Neural cell (in vitro differentiated cells): ENCODE results near the gene COL13A1. TPM values are rescaled to one million over a fixed set of nuclear protein-coding genes. Genes with fewer than 3 reads are reported as not detected.

Source experiments
- H2AFZ ChIP-seq: fragments of 200-600, 300-800 bp; sonication (generic), shearing (Covaris generic); 2 replicates; pipeline ENCODE4 v1.6.0; 2014; ENCODE audit warnings: low read depth, mild to moderate bottlenecking, antibody characterized with exemption, low read length, moderate library complexity
- H3F3A ChIP-seq: fragments of 200-600 bp; shearing (Covaris generic); 2 replicates; pipeline ENCODE4 v1.6.1; 2016; ENCODE audit warnings: mild to moderate bottlenecking, moderate library complexity, mixed read lengths, antibody characterized with exemption, low read length; ENCODE audit not compliant: insufficient read depth, poor library complexity, severe bottlenecking
- H3K27ac ChIP-seq: fragments of 200-600, 300-800 bp; sonication (generic), shearing (Covaris generic); 2 replicates; pipeline ENCODE4 v1.5.1; 2014; ENCODE audit warnings: mild to moderate bottlenecking, low read length, moderate library complexity
- H3K27me3 ChIP-seq: fragments of 300-800, 200-600 bp; sonication (generic), shearing (Covaris generic); 2 replicates; pipeline ENCODE4 v1.6.0; 2014; ENCODE audit warnings: mild to moderate bottlenecking, low read depth, low read length, moderate library complexity; ENCODE audit not compliant: insufficient read depth
- H3K36me3 ChIP-seq: fragments of 300-800, 200-600 bp; sonication (generic), shearing (Covaris generic); 2 replicates; pipeline ENCODE4 v1.5.1; 2014; ENCODE audit warnings: mild to moderate bottlenecking, antibody characterized with exemption, low read length, moderate library complexity; ENCODE audit not compliant: insufficient read depth
- H3K4me2 ChIP-seq: fragments of 300-800, 200-600 bp; sonication (generic), shearing (Covaris generic); 2 replicates; pipeline ENCODE4 v1.6.0; 2014; ENCODE audit warnings: mild to moderate bottlenecking, low read length
- H3K4me3 ChIP-seq: fragments of 300-800, 200-600 bp; sonication (generic), shearing (Covaris generic); 2 replicates; pipeline ENCODE4 v1.5.1; 2014; ENCODE audit warnings: mild to moderate bottlenecking, low read length, moderate library complexity
- H3K79me2 ChIP-seq: fragments of 200-600 bp; shearing (Covaris generic); replicated peaks from 2 replicates; pipeline ENCODE4 v1.6.0; 2014; ENCODE audit warnings: mild to moderate bottlenecking, low read length, moderate library complexity; ENCODE audit not compliant: insufficient read depth
- H3K9ac ChIP-seq: fragments of 300-800, 200-600 bp; sonication (generic), shearing (Covaris generic); 2 replicates; pipeline ENCODE4 v1.6.1; 2016; ENCODE audit warnings: mild to moderate bottlenecking, low read length, mixed read lengths
- H3K9me2 ChIP-seq: fragments of 200-600 bp; shearing (Covaris generic); 2 replicates; pipeline ENCODE4 v1.6.1; 2016; ENCODE audit warnings: mild to moderate bottlenecking, low read length, mixed read lengths; ENCODE audit not compliant: insufficient read depth
- H3K9me3 ChIP-seq: fragments of 200-600, 300-800 bp; sonication (generic), shearing (Covaris generic); 2 replicates; pipeline ENCODE4 v1.6.1; 2016; ENCODE audit warnings: mild to moderate bottlenecking, mixed run types, low read length, moderate library complexity, mixed read lengths
- H4K20me1 ChIP-seq: fragments of 200-600 bp; shearing (Covaris generic); 2 replicates; pipeline ENCODE4 v1.6.1; 2016; ENCODE audit warnings: mild to moderate bottlenecking, mixed run types; ENCODE audit not compliant: insufficient read depth
- CTCF ChIP-seq: fragments of 450-650 bp; IDR thresholded peaks from 2 replicates; pipeline ENCODE4 v1.5.1; 2014; ENCODE audit warnings: antibody characterized with exemption, mild to moderate bottlenecking, moderate library complexity; ENCODE audit not compliant: poor library complexity, severe bottlenecking
- EP300 ChIP-seq: fragments of 450-650 bp; conservative IDR thresholded peaks from 2 replicates; pipeline ENCODE4 v1.6.1; 2014; ENCODE audit warnings: antibody characterized with exemption, mild to moderate bottlenecking, moderate library complexity; ENCODE audit not compliant: poor library complexity, severe bottlenecking
- EZH2 ChIP-seq: fragments of 200-600, 300-800 bp; shearing (Covaris generic), sonication (generic); IDR thresholded peaks from 2 replicates; pipeline ENCODE4 v1.6.1; 2014; ENCODE audit warnings: antibody characterized with exemption, low read length, borderline replicate concordance, mild to moderate bottlenecking; ENCODE audit not compliant: insufficient read depth, poor library complexity, severe bottlenecking
- MXI1 ChIP-seq: fragments of 450-650 bp; conservative IDR thresholded peaks from 2 replicates; pipeline ENCODE4 v1.6.1; 2014; ENCODE audit warnings: antibody characterized with exemption, mild to moderate bottlenecking; ENCODE audit not compliant: poor library complexity, severe bottlenecking
- POLR2AphosphoS5 ChIP-seq: IDR thresholded peaks from 2 replicates; pipeline ENCODE4 v1.6.1; 2012
- RAD21 ChIP-seq: fragments of 450-650 bp; conservative IDR thresholded peaks from 2 replicates; pipeline ENCODE4 v1.6.1; 2014; ENCODE audit warnings: antibody characterized with exemption, mild to moderate bottlenecking, moderate library complexity
- SMC3 ChIP-seq: fragments of 450-650 bp; conservative IDR thresholded peaks from 2 replicates; pipeline ENCODE4 v1.6.1; 2014; ENCODE audit warnings: antibody characterized with exemption, mild to moderate bottlenecking, moderate library complexity; ENCODE audit not compliant: poor library complexity
- TAF1 ChIP-seq: IDR thresholded peaks from 2 replicates; pipeline ENCODE4 v1.6.1; 2012; ENCODE audit warnings: low read depth
- polyA plus RNA-seq: library from polyadenylated mRNA; depleted of rRNA; stranded (reverse); fragments of >200 nt; gene quantifications from 2 replicates; pipeline ENCODE4 v1.2.3, GENCODE V29; 2014
- TF ChIP-seq, protein P1 (sequence below): IDR thresholded peaks from 2 replicates; pipeline ENCODE4 v1.6.1; 2012; ENCODE audit warnings: borderline replicate concordance

The COL13A1 gene
- polyA plus RNA-seq, 1 donor from 2014 or later, result 4.7 TPM

- H4K20me1 ChIP-seq, result no peaks in the 10 kb centered on the region
- no peaks in the 10 kb centered on the region for H3K27me3 ChIP-seq
- H3F3A ChIP-seq, result no peaks in the 10 kb centered on the region
- H3K27ac ChIP-seq, result no peak overlapping the region
- no peak overlapping the region for H2AFZ ChIP-seq
- H3K4me2 ChIP-seq, result no peak overlapping the region
- H3K79me2 ChIP-seq, result no peaks in the 10 kb centered on the region
- no peak for TF ChIP-seq SMC3
- TF ChIP-seq TAF1, result no peak
- no peak for TF ChIP-seq RAD21
- TF ChIP-seq, protein P1, sequence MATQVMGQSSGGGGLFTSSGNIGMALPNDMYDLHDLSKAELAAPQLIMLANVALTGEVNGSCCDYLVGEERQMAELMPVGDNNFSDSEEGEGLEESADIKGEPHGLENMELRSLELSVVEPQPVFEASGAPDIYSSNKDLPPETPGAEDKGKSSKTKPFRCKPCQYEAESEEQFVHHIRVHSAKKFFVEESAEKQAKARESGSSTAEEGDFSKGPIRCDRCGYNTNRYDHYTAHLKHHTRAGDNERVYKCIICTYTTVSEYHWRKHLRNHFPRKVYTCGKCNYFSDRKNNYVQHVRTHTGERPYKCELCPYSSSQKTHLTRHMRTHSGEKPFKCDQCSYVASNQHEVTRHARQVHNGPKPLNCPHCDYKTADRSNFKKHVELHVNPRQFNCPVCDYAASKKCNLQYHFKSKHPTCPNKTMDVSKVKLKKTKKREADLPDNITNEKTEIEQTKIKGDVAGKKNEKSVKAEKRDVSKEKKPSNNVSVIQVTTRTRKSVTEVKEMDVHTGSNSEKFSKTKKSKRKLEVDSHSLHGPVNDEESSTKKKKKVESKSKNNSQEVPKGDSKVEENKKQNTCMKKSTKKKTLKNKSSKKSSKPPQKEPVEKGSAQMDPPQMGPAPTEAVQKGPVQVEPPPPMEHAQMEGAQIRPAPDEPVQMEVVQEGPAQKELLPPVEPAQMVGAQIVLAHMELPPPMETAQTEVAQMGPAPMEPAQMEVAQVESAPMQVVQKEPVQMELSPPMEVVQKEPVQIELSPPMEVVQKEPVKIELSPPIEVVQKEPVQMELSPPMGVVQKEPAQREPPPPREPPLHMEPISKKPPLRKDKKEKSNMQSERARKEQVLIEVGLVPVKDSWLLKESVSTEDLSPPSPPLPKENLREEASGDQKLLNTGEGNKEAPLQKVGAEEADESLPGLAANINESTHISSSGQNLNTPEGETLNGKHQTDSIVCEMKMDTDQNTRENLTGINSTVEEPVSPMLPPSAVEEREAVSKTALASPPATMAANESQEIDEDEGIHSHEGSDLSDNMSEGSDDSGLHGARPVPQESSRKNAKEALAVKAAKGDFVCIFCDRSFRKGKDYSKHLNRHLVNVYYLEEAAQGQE, result no peak
- no peak for TF ChIP-seq EP300
- TF ChIP-seq POLR2AphosphoS5, result no peak
- no peak for TF ChIP-seq EZH2
- no peak for TF ChIP-seq CTCF
- no peak for TF ChIP-seq MXI1
- H3K36me3 ChIP-seq, result no peaks in the 10 kb centered on the region
- H3K9me2 ChIP-seq, result no peaks in the 10 kb centered on the region
- H3K9me3 ChIP-seq, result no peaks in the 10 kb centered on the region
- no peak overlapping the region for H3K4me3 ChIP-seq
- H3K9ac ChIP-seq, result no peak overlapping the region
Observed at GRCh38 chr10:69868821-69869220, 67.1 kb downstream of the COL13A1 start.

DNA sequence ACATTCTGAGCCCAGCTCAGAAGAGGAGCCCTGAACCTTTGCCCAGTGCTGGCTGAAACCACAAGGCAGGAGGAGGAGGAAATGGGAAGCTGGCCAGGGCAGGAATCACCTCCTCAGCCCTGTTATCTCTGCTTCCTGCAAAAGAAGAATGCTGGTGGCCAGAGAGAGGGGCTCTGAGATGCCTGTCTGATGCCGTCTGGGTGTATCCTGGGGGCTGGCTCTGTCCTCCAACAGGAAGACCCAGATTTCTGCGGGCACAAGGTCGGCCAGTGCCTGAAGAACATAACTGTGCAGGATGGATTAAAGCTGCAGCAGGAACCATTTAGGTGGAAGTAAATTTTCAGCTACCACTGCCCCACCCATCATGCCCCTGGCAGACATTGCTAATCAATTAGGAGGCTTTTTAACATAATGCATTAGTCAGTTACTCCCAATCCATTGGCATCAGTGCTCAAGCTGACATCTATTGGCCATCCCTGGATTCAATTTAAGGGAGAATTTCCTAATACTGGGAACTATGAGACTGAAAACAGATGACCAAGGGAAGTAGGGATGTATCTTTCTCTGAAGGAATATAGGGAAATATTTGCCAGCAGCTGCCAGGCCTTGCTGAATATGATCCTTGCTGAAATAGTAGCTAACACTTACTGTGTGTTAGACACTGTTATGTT, 67.7 kb downstream of the COL13A1 start:
- no peak overlapping the region for H3K4me2 ChIP-seq
- no peak overlapping the region for H3K4me3 ChIP-seq
- no peaks in the 10 kb centered on the region for H3K9me2 ChIP-seq
- TF ChIP-seq SMC3, result no peak
- TF ChIP-seq EZH2, result no peak
- no peak for TF ChIP-seq MXI1
- no peak for TF ChIP-seq POLR2AphosphoS5
- no peak for TF ChIP-seq CTCF
- TF ChIP-seq, protein P1, result no peak
- TF ChIP-seq TAF1, result no peak
- TF ChIP-seq RAD21, result no peak
- no peak for TF ChIP-seq EP300
- no peaks in the 10 kb centered on the region for H3K36me3 ChIP-seq
- no peaks in the 10 kb centered on the region for H3K27me3 ChIP-seq
- H4K20me1 ChIP-seq, result no peaks in the 10 kb centered on the region
- H3F3A ChIP-seq, result no peaks in the 10 kb centered on the region
- H3K9ac ChIP-seq, result no peak overlapping the region
- H3K27ac ChIP-seq, result no peak overlapping the region
- no peaks in the 10 kb centered on the region for H3K79me2 ChIP-seq
- no peaks in the 10 kb centered on the region for H3K9me3 ChIP-seq
- H2AFZ ChIP-seq, result no peak overlapping the region
